Measurements from ENCODE around the gene TRIM2.

Gene TRIM2

GRCh38 chr4:153170407-153170806 is 33.8 kb upstream of the TRIM2 start:
- H3K9ac ChIP-seq (ENCODE audit: low read length): no peak overlapping the region
- H3K4me1 ChIP-seq (ENCODE audit: control insufficient read depth, low read depth, low read length): no peaks in the 10 kb centered on the region
- no peaks in the 10 kb centered on the region for H3K27me3 ChIP-seq (ENCODE audit: control insufficient read depth, insufficient read depth, low read length)
- H3K36me3 ChIP-seq (ENCODE audit: control insufficient read depth, low read depth, low read length): no peaks in the 10 kb centered on the region
- no peak overlapping the region for H3K4me3 ChIP-seq (ENCODE audit: low read length)
- no peak overlapping the region for H3K27ac ChIP-seq (ENCODE audit: low read length)
- no peaks in the 10 kb centered on the region for H3K9me3 ChIP-seq (ENCODE audit: control insufficient read depth, low read depth, low read length)

- no peaks in the 10 kb centered on the region for H3K36me3 ChIP-seq (ENCODE audit: control insufficient read depth, low read depth, low read length)
- no peaks in the 10 kb centered on the region for H3K27me3 ChIP-seq (ENCODE audit: control insufficient read depth, insufficient read depth, low read length)
- no peak overlapping the region for H3K9ac ChIP-seq (ENCODE audit: low read length)
- no peak overlapping the region for H3K27ac ChIP-seq (ENCODE audit: low read length)
- H3K9me3 ChIP-seq (ENCODE audit: control insufficient read depth, low read depth, low read length): no peaks in the 10 kb centered on the region
- H3K4me1 ChIP-seq (ENCODE audit: control insufficient read depth, low read depth, low read length): no peaks in the 10 kb centered on the region
- no peak overlapping the region for H3K4me3 ChIP-seq (ENCODE audit: low read length)
These were observed 29.2 kb upstream of the TRIM2 start for GRCh38 chr4:153174821-153175567.

GRCh38 chr4:153176938-153177337 is 27.3 kb upstream of the TRIM2 start:
- no peaks in the 10 kb centered on the region for H3K36me3 ChIP-seq (ENCODE audit: control insufficient read depth, low read depth, low read length)
- H3K27ac ChIP-seq (ENCODE audit: low read length): no peak overlapping the region
- no peaks in the 10 kb centered on the region for H3K27me3 ChIP-seq (ENCODE audit: control insufficient read depth, insufficient read depth, low read length)
- no peaks in the 10 kb centered on the region for H3K4me1 ChIP-seq (ENCODE audit: control insufficient read depth, low read depth, low read length)
- no peaks in the 10 kb centered on the region for H3K9me3 ChIP-seq (ENCODE audit: control insufficient read depth, low read depth, low read length)
- H3K4me3 ChIP-seq (ENCODE audit: low read length): no peak overlapping the region
- no peak overlapping the region for H3K9ac ChIP-seq (ENCODE audit: low read length)

GRCh38 chr4:153177841-153178240 is 26.4 kb upstream of the TRIM2 start:
- Histone ChIP-seq H3K27me3 (ENCODE audit: control insufficient read depth, insufficient read depth, low read length) (no peaks in the 10 kb centered on the region), H3K4me3 (ENCODE audit: low read length) (no peak overlapping the region)

GRCh38 chr4:153179100-153179499 is 25.1 kb upstream of the TRIM2 start:
- H3K27me3 ChIP-seq (ENCODE audit: control insufficient read depth, insufficient read depth, low read length): no peaks in the 10 kb centered on the region
- H3K27ac ChIP-seq (ENCODE audit: low read length): no peak overlapping the region
- no peaks in the 10 kb centered on the region for H3K36me3 ChIP-seq (ENCODE audit: control insufficient read depth, low read depth, low read length)
- no peaks in the 10 kb centered on the region for H3K9me3 ChIP-seq (ENCODE audit: control insufficient read depth, low read depth, low read length)
- no peak overlapping the region for H3K4me3 ChIP-seq (ENCODE audit: low read length)
- H3K4me1 ChIP-seq (ENCODE audit: control insufficient read depth, low read depth, low read length): no peaks in the 10 kb centered on the region
- H3K9ac ChIP-seq (ENCODE audit: low read length): no peak overlapping the region

More at GRCh38 chr4:153177841-153178240, 26.4 kb upstream of the TRIM2 start:
- no peak overlapping the region for H3K9ac ChIP-seq (ENCODE audit: low read length)
- no peaks in the 10 kb centered on the region for H3K4me1 ChIP-seq (ENCODE audit: control insufficient read depth, low read depth, low read length)
- H3K9me3 ChIP-seq (ENCODE audit: control insufficient read depth, low read depth, low read length): no peaks in the 10 kb centered on the region
- no peaks in the 10 kb centered on the region for H3K36me3 ChIP-seq (ENCODE audit: control insufficient read depth, low read depth, low read length)
- no peak overlapping the region for H3K27ac ChIP-seq (ENCODE audit: low read length)

- no peak overlapping the region for H3K27ac ChIP-seq (ENCODE audit: low read length)
These were observed 22.9 kb upstream of the TRIM2 start for GRCh38 chr4:153181293-153181692.

GRCh38 chr4:153181700-153182099 is 22.5 kb upstream of the TRIM2 start:
- no peaks in the 10 kb centered on the region for H3K9me3 ChIP-seq (ENCODE audit: control insufficient read depth, low read depth, low read length)
- no peak overlapping the region for H3K27ac ChIP-seq (ENCODE audit: low read length)
- H3K36me3 ChIP-seq (ENCODE audit: control insufficient read depth, low read depth, low read length): no peaks in the 10 kb centered on the region
- H3K27me3 ChIP-seq (ENCODE audit: control insufficient read depth, insufficient read depth, low read length): no peaks in the 10 kb centered on the region
- no peaks in the 10 kb centered on the region for H3K4me1 ChIP-seq (ENCODE audit: control insufficient read depth, low read depth, low read length)
- no peak overlapping the region for H3K9ac ChIP-seq (ENCODE audit: low read length)
- no peak overlapping the region for H3K4me3 ChIP-seq (ENCODE audit: low read length)

More at GRCh38 chr4:153181293-153181692, 22.9 kb upstream of the TRIM2 start:
- no peak overlapping the region for H3K4me3 ChIP-seq (ENCODE audit: low read length)
- H3K27me3 ChIP-seq (ENCODE audit: control insufficient read depth, insufficient read depth, low read length): no peaks in the 10 kb centered on the region
- no peak overlapping the region for H3K9ac ChIP-seq (ENCODE audit: low read length)
- H3K36me3 ChIP-seq (ENCODE audit: control insufficient read depth, low read depth, low read length): no peaks in the 10 kb centered on the region
- no peaks in the 10 kb centered on the region for H3K9me3 ChIP-seq (ENCODE audit: control insufficient read depth, low read depth, low read length)
- H3K4me1 ChIP-seq (ENCODE audit: control insufficient read depth, low read depth, low read length): no peaks in the 10 kb centered on the region

GRCh38 chr4:153183146-153183545 is 21.1 kb upstream of the TRIM2 start:
- H3K9ac ChIP-seq (ENCODE audit: low read length): no peak overlapping the region
- no peak overlapping the region for H3K4me3 ChIP-seq (ENCODE audit: low read length)
- H3K36me3 ChIP-seq (ENCODE audit: control insufficient read depth, low read depth, low read length): no peaks in the 10 kb centered on the region
- no peaks in the 10 kb centered on the region for H3K27me3 ChIP-seq (ENCODE audit: control insufficient read depth, insufficient read depth, low read length)
- H3K9me3 ChIP-seq (ENCODE audit: control insufficient read depth, low read depth, low read length): no peaks in the 10 kb centered on the region
- no peaks in the 10 kb centered on the region for H3K4me1 ChIP-seq (ENCODE audit: control insufficient read depth, low read depth, low read length)
- no peak overlapping the region for H3K27ac ChIP-seq (ENCODE audit: low read length)

- peaks cover 7% of the 10 kb centered on the region for H3K4me1 ChIP-seq (ENCODE audit: control insufficient read depth, low read depth, low read length)
- no peaks in the 10 kb centered on the region for H3K27me3 ChIP-seq (ENCODE audit: control insufficient read depth, insufficient read depth, low read length)
- no peak overlapping the region for H3K4me3 ChIP-seq (ENCODE audit: low read length)
- no peak overlapping the region for H3K9ac ChIP-seq (ENCODE audit: low read length)
- no peak overlapping the region for H3K27ac ChIP-seq (ENCODE audit: low read length)
- H3K9me3 ChIP-seq (ENCODE audit: control insufficient read depth, low read depth, low read length): no peaks in the 10 kb centered on the region
- no peaks in the 10 kb centered on the region for H3K36me3 ChIP-seq (ENCODE audit: control insufficient read depth, low read depth, low read length)
These were observed 18.9 kb upstream of the TRIM2 start for GRCh38 chr4:153185331-153185852.

GRCh38 chr4:153186046-153186728 is 18.1 kb upstream of the TRIM2 start:
- Histone ChIP-seq H3K27me3 (ENCODE audit: control insufficient read depth, insufficient read depth, low read length) (no peaks in the 10 kb centered on the region), H3K4me1 (ENCODE audit: control insufficient read depth, low read depth, low read length) (peaks cover 7% of the 10 kb centered on the region), H3K9ac (ENCODE audit: low read length) (no peak overlapping the region), H3K9me3 (ENCODE audit: control insufficient read depth, low read depth, low read length) (no peaks in the 10 kb centered on the region), H3K36me3 (ENCODE audit: control insufficient read depth, low read depth, low read length) (no peaks in the 10 kb centered on the region), H3K4me3 (ENCODE audit: low read length) (no peak overlapping the region), H3K27ac (ENCODE audit: low read length) (no peak overlapping the region)

- H3K4me3 ChIP-seq (ENCODE audit: low read length): no peak overlapping the region
- no peaks in the 10 kb centered on the region for H3K27me3 ChIP-seq (ENCODE audit: control insufficient read depth, insufficient read depth, low read length)
- H3K36me3 ChIP-seq (ENCODE audit: control insufficient read depth, low read depth, low read length): no peaks in the 10 kb centered on the region
- H3K4me1 ChIP-seq (ENCODE audit: control insufficient read depth, low read depth, low read length): peaks cover 10% of the 10 kb centered on the region
- no peaks in the 10 kb centered on the region for H3K9me3 ChIP-seq (ENCODE audit: control insufficient read depth, low read depth, low read length)
- no peak overlapping the region for H3K9ac ChIP-seq (ENCODE audit: low read length)
- no peak overlapping the region for H3K27ac ChIP-seq (ENCODE audit: low read length)
These were observed 15.0 kb upstream of the TRIM2 start for GRCh38 chr4:153189016-153189801.
